ENCODE measurements around the gene OR52B4.

GRCh38 chr11:4368286-4368685 lies at the start of gene OR52B4:
- TF ChIP-seq POLR2AphosphoS5 (IDR thresholded peaks at IDR 0.05; ENCODE audit: borderline replicate concordance, low read depth, low read length) (no peak), EZH2 (IDR thresholded peaks at IDR 0.05) (no peak)

Measured in SK-N-MC (cell line).